NCI-H1436 (cell line): ENCODE results near the gene DBET.
"Not testable (repeated sequence)": the region's sequence is repeated elsewhere in the genome, so short reads cannot be mapped to it uniquely, and the experiment has no call there.

Source experiments
- DNase-seq: peaks from one replicate; lab custom pipeline; 2025; lab: John Stamatoyannopoulos, UW

Gene DBET

DNA sequence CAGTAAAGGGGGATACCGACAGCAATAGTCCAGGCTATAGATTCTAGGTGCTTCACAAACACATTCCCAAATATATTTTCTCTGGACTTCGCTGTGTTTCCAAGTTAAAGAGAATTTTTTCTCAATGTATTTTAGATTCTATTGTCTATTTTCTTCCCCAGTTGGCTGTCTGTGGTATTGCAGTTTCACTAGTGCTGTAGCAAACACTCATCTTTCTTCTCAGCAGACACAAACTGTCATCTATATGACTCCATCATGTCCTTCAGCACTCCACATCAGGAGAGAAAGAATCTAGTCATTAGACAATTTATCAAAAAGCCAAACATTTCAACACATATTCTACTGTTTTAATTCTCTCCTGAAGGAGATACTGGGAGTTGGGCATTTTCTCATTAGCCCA, at the start of gene DBET:
TSS of gene DBET (plus strand) at position 161 of the 400 bp plus-strand sequence.
- DNase-seq = not testable (repeated sequence)

DNA sequence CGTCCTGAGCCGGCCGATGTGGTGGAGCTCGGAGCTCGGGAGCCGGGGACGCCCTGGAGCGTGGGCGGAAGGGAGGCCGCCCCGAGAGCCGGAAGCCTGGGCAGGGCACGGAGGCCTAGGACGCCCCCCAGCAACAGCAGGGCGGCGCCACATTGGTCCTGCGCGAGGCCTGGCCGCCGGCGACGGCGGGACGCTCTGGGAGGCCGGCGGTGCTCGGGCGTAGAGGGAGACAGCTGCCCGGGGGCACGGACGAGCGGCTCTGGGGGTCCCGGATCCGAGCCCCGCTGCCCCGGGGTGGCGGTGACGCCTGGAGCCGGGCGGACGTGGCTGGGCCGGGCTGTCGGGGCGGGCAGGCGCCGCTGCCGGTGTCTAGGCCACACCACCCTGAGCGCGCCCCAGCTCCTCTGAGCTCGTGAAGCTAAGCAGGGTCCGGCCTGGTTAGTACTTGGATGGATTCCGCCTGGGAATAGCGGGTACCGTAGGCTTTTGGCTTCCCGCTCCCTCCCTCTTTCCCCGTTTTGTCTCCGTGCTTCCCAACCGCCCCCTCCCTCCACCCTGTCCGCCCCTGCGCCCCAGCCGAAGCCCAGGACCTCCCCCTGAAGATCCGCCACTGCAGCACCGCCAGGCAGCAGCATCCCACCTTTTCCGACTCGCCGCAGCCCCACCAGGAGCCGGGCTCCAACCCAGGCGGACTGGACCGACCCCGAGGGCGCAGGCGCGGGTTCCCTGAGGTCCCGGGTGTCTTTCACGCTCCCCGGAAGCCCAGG, 49.3 kb upstream of the DBET start:
- no peak for DNase-seq

DNA sequence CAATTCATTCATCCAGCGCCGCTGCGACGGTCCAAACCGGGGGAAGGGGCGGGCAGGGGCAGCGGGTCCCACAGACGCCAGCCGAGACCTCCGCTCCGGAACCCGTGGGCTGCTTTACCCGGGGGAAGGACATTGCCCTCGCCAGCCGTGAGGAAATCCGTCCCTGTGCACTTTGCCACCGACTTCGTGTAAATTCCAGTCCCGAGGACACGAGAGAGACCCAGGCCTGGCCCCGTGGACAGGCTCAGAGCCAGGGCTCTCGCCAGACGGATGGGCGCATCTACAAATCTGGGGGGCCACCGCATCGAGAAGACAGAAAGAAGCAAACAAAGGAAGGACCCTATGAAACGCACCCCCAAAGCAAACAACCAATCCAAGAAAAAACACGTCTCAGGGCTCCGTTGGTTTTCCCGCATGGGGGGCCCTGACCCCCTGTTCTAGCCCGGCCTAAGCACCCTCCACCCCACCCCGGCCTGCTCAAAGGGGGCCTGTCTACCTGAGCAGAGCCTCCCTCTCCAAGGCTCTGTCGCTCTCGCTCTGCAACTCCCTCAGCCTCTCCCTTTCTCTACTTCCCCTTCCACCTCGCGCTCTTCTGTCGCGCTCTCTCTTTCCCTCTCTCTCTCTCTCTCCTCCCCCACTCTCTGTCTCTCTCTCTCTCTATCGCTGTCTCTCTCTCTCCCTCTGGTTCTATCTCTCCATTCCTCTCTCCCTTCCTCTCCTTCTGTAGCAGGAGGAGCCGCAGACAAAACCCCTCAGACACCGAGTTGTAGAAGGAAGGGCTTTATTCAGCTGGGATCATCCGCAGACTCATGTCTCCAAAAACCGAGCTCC, 48.5 kb upstream of the DBET start:
- DNase-seq = no peak

DNA sequence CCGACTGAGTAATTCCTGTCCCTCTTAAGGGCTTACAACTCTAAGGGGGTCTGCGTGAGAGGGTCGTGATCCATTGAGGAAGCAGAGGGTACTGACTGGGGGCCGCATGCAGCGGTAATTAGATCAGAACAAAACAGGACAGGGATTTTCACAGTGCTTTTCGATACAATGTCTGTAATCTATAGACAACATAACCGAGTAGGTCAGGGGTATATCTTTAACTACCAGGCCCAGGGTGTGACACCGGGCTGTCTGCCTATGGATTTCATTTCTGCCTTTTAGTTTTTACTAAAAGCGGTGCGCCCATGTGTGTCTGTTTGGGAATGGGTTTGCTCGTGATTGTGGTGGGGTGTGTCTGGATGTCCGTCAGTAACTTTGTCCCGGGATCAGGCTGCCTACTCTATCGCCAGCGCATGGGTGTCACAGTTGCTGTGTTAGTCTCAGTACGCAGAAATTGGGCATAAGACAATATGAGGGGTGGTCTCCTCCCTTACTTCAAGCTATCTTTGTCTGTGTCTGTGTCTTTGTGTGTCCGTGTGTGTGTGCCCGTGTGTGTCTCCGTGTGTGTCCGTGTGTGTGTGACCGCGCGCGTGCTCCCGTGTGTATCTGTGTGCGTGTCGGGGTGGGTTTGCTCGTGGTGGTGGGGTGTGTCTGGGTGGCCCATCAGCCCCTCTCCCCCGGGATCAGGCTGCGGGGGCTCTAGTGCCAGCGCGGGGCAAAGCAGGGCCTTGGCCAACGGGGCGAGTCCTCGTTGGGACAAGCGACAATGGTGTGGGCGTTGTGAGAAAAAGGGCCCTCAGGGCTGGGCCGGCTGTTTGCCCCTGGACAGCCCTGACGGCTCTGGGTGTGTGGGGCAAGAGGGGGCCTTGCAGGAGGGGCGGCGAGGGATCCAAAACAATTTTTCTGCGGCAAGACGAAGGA, 47.7 kb upstream of the DBET start:
- no peak for DNase-seq

DNA sequence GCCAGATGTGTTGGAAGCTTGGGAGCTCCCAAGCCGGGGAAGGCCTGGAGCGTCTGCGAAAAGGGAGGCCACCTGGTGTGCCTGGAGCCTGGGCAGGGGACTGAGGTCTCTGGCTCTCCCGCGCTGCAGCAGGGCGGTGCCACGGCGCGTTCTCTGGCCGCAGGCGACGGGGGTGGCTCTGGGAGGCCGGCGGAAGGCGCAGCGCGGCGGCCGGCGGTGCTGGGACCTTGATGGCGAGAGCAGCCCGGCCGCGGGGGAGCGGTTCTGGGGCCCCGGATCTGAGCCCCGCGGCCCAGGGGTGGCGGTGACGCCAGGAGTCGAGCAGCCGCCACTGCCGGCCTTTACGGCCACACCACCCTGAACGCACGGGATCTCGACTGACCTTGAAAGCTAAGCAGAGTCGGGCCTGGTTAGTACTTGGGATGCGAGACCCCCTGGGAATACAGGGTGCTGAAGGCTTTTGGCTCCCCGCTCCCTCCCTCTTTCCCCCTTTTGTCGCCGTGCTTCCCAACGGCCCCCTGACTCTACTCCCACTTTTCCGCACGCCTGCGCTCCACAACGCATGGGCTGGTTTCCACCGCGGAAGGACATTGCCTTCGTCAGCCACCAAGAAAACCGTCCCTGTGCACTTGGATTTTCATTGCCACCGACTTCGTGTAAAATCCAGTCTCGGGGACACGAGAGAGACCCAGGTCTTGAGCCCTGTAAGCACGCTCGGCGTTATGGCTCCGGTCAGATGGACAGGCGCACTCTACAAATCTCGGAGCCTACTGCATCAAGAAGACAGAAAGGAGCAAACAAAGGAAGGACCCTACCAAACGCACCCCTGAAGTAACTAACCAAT, 46.7 kb upstream of the DBET start:
- DNase-seq = no peak

DNA sequence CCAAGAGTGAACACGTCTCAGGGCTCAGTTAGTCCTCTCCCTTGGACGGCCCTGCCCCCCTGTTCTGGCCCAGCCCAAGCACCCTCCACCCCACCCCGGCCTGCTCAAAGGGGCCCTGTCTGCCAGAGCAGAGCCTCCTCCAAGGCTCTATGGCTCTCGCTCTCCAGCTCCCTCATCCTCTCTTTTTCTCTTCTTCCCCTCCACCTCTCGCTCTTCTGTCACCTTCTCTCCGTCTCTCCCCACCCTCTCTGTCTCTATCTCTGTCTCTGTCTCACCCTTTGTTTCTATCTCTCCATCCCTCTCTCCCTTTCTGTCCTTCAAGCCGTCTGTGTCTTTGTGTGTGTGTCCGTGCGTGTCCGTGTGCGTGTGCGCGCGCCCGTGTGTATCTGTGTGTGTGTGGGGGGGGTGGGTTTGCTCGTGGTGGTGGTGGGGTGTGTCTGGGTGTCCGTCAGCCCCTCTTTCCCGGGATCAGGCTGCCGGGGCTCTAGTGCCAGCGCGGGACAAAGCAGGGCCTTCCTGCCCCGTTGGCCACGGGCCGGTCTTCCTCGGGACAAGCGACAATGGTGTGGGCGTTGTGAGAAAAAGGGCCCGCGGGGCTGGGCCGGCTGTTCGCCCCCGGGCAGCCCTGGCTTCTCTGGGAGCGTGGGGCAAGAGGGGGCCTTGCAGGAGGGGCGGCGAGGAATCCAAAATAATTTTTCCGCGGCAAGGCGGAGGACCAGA, 45.9 kb upstream of the DBET start:
- no peak for DNase-seq

DNA sequence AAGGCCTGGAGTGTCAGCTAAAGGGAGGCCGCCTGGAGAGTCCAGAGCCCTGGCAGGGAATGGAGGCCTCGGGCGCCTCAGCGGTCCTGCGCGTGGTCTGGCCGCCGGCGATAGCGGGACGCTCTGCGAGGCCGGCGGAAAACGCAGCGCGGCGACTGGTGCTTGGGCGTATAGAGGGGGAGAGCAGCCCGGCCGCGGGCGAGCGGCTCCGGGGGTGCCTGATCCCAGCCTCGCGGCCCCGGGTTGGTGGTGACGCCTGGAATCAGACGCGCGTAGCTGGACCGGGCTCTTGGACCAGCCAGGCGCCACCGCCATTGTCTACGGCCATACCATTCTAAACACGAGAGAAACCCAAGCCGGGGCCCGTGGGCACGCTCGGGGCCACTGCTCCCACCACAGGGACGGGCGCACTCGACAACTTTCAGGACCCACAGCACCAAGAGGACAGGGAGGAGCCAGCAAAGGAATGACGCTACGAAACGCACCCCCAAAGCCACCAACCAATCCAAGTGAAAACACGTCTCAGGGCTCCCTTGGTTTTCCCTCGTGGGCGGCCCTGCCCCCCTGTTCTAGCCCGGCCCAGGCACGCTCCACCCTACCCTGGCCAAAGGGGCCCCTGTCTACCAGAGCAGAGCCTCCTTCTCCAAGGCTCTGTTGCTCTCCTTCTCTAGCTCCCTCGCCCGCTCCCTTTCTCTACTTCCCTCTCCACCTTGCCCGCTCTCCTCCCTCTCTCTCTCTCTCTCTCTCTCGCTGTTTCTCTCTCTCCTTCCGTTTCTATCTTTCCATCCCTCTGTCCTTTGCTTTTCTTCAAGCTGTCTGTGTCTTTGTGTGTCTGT, 45.1 kb upstream of the DBET start:
- DNase-seq = no peak

DNA sequence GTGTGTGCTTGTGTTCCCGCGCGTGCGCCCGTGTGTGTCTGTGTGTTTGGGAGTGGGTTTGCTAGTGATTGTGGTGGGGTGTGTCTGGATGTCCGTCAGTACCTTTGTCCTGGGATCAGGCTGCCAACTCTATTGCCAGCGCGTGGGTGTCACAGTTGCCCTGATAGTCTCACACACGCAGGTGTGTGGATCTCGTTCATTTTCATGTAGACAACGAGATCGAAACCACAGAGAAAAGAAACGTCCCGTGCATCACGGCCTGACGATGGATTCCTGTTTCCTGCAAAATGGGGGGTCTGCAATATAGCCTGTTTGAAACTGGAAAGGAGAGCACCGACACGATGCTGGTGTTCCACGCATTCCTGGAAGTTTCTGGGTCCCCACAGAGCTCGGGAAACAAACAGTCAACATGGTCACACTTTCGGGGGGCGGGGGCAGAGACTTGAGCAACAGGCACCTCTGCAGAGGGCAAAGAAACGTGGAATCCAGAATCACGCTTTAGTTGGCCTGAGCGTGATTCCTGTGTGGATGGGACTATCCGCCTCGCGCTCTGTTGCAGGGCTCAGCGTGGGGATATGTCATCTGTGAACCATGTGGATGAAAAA, 44.3 kb upstream of the DBET start:
- DNase-seq = not testable (repeated sequence)

DNA sequence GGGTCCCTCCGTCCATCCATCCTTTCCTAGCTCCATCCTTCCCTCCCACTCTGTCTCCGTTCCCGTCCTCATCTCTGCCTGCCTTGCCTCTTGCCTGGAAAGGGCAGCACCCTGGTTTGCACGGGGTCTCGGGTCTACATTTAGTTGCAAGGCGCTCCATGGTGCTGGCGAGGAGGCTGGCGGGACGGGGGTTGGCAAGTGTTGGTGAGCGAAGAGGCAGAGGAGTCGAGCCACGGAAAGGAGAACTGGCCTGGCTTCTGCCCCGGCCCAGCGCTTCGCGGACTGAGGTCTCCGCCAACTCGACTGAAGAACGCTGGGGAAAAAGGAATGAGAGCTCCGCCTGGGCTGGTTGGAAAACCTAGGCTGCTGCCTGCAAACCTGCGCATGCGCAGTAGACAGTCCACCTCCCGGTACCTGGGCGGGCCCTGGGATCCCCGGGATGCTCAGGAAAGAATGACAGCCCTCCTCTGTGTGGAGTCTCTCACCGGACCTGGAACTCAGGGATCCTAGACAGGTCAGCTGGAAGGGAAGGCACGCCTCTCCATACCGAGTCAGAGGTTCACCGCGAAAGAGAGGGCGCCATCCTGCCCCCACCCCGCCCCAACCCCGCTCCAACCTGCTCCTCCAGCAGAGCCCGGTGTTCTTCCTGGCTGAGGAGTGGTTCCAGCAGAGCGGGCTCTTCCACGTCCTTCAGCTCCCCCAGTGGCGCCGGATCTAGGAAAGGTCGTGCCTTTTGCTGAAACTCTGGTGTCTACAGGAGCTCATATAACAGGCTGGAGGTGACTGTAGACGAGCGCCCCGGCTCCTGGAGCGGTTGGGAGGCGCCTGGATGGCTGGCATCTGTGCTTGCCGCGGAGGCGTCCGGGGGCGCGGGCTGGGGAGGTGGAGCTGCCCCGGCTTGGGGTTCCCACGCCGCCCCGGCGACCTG, 43.2 kb upstream of the DBET start:
- no peak for DNase-seq

DNA sequence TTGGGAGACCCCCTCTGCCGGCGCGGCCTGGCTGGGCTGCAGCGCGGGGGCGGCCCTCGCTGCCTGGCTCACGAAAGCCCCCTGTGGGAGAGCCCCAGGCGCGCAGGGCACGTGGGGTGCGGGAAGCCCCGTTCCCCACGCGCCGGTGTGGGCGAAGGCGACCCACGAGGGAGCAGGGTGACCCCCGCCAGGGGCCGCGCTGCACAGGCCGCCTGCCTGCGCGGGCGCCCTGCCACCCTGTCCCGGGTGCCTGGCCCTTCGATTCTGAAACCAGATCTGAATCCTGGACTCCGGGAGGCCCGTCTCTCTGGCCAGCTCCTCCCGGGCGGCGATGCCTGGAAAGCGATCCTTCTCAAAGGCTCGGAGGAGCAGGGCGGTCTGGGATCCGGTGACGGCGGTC, 42.3 kb upstream of the DBET start:
- not testable (repeated sequence) for DNase-seq

DNA sequence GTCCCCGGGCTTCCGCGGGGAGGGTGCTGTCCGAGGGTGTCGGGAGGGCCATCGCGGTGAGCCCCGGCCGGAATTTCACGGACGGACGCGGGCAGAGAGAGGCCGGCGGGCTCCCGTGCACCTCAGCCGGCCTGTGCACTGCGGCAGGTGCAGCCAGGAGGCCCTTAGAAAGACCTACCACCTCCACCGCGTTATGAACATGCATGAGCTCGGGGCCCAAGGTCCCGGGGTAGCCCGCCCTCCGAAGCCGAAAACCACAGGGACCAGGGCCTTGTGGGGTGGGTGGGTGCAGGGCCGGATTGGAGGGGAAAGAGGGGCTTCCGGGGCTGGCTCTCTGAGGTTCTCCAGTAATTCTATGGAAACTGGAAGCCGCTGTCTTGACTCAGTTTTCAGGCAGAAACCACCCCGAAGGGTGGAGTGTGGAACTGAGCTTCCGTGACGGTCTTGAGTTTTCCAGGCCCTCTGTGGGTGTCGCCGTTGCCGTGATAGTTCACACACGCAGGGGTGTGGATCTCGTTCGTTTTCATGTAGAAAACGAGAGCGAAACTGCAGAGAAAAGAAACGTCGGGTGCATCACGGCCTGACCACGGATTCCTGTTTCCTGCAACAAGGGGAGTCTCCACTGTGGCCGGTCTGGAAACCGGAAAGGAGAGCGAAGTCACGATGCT, 41.6 kb upstream of the DBET start:
- DNase-seq = not testable (repeated sequence)

DNA sequence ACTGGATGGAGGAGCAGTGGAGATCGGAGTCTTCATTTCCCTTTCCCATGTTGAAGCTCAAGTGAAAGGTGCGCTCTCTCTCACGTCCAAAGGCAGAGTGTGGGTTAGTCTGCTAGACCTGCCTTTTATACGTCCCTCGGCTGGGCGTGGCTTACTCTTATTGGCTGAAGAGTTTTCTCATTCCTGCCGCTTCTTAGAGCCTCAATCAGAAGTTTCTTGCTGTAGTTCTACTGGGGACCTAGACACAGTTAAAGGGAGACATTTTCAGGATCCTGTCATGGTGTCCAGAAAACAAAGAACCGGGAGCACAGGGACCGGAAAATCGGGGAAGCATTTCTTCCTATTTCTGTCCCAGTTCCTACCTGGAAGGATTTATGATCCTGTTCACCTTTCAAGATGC, 37.1 kb upstream of the DBET start, which contains the start of gene FRG2:
TSS of gene FRG2 (minus strand) at position 101 of the 400 bp plus-strand sequence. CDS start at position 49, 52 bp downstream.
- DNase-seq = not testable (repeated sequence)

DNA sequence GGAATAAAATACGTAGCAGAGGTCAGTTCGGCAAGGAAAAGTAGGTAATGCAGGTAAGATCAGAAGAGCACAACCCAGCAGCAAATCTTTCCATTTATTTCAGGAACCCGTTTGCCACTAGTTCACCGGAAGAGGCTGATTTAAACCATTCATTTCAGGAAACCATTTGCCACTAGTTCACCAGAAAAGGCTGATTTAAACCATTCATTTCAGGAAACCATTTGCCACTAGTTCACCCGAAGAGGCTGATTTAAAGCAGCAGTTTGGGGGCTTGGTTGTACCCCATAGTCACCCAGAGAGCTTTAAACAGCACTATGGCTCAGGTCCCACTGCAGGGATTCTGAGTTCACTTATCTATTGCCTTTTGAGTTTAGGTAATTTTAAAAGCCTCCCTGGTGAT, 33.0 kb upstream of the DBET start:
- DNase-seq = not testable (repeated sequence)

DNA sequence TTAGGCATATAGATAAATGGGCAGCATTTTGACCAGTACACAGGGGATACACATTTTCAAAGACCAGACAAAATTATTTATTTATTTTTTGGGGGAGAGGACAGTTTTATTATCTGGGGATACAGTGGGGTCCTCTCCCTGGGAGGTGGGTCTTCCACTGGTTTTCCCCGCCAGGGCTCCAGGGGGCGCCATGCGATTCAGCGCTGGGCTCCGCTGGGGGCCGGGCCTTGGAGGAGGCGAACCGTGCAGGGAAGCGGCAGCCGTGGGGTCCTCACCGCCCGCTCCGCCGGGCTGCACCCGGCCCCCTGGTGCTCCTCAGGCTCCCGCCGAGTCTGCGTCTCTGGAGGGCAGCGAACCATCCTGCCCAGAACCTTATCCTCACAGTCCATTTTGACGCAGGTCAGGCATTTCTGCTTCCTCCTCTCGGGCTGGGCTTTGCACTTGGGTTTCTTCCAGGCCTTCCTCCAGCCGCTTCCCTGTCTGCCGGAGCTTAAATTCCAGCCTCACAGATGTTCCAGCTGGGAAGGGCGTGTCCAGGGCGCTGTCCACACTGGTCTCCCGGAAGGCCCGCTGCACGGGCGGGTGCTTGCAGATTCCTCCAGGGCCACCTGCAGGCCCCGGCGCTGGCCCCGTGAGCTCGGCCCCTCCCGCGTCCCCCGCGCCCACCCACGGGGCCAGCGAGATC, 26.5 kb upstream of the DBET start:
- not testable (repeated sequence) for DNase-seq

DNA sequence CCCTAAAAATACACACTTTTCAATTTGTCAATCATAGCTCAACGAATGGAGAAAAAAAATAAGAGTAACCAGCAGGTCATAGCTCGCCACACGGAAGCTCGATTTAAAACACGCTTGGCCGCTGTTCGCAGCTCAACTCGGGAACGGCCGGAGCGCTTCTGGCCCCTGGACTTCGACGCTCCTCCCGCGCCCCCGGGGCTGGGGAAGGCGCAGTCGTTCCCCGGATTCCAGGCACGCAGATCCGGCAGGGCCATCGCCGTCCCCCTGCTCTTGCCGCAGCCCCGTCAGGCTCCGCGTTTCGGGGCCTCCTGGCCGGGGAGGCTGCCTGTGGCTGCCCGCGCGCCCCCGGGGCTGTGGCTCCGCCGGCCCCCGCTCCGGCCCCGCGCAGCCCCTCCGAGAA, 23.4 kb upstream of the DBET start:
- DNase-seq = not testable (repeated sequence)

DNA sequence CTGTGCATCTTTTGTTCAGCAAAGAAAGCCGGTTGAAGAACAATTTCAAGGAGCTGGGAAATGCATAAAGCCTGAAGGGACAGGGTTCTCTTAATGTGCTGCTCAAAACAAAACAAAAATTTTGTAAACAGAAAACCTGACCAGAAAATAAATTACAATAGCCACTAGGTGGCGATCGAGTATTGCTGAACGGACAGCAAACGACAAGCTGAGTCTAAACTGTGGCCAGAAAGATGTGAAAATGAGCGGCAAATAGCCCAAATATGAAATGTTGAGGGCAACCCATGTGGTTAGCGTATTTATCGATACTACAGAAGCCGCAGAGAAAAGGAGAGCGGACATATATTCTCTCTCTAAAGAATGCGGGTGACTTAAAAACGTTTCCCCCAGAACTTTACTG, 16.7 kb upstream of the DBET start:
- not testable (repeated sequence) for DNase-seq
